ENCODE measurements around the gene SLC9A3. TPM values are rescaled to one million over a fixed set of nuclear protein-coding genes. Genes with fewer than 3 reads are reported as not detected.

Gene SLC9A3
- total RNA-seq, 1 donor from 2014 or later, result 1.4 TPM

DNA sequence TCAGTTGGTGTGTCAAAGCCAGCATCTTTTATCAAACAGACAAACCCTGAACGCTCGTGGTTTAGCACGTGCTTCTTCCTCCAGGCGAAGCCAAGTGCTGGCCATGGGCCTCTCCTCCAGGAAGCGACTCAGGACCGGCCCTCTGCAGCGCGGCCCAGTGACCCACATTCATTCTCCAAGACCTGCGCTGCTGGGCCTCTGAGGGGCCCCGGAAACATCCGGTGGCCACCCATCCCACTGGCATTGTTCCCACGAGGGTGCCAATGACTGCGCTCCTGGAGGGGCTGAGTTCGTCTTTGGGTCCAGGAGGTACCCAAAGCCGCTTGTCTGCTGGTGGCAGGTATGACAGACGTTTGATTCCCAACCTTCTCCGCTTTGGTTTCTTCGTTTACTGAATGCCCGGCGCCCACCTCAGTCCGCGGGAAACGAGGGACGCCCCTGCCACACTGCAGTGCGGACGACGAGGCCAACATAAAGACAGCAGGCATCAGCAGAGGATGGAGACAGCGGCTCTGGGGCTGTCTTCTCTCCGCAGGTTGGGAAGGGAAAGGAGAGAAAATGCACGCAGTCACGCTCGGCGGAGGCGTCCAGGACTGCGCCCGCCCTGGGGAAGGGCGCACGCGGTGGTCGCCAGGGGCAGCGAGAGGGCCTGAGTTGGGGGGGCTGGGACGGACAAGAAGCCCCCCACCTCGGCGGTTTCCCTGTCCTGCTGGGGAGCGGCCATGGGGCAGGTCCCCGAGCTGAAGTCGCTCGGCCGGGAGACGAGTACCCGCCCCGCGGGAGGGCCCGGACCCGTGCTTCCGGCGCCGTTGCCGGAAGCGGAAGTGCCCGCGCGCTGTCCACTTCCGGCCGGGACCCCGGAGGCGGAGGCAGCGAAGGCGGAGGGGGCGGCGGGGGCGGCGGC lies 81.7 kb downstream of the SLC9A3 start, which contains the start of gene EXOC3:
EXOC3 (plus strand) TSS at position 842 of the 904 bp plus-strand sequence. CDS start 3,030 bp downstream, outside the sequence.
- peak; percentile 45 for DNase-seq

DNA sequence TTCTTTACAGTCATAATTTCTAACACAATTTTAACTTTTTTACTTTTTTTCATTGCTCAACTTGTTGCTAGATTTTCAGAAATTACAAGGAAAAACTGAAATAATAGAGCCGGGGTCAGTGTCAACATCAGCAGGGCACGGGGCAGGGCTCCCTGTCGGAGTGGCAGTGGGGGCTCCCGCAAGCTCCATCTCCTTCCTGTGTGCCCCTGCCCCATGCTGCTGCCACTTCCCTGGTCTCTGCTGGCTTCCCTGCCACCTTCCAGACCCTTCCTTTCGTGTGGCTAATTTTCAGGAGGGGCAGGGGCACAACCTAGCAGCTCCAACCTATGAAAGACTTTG lies 82.3 kb downstream of the SLC9A3 start:
- DNase-seq, result no peak

DNA sequence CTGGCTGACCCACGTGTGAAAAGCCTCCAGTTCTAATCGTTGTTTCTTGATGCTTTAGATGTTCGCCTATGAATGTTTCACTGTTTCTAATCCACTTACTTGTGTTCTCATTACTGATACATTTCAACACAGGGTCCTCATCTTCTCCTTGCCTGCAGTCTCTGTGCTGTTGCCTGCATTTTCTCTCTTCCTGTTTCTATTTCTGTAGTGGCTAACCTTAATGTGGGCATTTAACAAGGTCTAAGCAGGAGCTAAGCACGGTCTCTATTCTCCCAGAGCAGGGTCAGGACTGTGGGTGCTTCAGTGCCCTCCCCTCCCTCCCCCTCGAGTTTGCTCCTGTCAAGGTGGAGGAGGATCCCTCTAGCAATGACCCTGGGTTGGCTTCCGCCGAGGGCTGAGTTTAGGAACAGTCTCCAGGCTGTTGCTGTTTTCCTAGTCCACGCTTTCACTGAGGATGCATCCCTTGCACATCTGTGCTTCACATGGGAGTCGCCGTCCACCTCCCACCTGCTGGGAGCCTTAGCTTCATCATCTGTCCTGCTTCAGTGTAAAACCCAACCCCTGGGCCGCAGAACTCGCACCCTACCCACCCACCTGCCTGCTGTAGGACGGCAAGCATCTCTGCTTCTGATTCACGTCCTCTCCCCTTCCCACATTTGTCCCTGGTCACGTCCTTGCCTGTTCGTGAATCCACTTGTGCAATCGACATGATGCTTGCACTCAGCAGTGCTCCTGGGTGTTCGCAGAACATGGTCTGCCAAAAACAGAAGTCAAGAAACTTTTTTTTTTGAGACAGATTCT lies 83.6 kb downstream of the SLC9A3 start:
- DNase-seq, result no peak

DNA sequence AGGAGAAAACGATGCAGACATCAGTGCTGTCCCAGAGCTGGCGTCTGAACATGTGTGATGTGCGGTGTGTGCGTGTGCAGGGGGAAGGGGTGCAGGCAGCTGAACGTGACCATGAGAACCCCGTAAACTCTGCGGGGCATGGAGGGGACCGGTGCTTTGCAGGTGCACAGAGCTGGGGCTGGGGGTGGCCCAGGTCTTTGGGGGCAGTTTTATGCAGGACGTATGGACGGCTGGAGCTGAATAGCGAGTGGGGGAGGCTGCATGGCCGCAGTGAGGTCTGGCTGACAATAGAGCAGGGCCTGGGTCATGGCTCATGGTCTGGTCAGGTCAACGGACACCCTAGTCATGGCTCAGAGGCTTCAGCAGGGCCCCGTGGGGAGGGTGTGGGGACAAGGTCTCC lies 84.6 kb downstream of the SLC9A3 start:
- no peak for DNase-seq

DNA sequence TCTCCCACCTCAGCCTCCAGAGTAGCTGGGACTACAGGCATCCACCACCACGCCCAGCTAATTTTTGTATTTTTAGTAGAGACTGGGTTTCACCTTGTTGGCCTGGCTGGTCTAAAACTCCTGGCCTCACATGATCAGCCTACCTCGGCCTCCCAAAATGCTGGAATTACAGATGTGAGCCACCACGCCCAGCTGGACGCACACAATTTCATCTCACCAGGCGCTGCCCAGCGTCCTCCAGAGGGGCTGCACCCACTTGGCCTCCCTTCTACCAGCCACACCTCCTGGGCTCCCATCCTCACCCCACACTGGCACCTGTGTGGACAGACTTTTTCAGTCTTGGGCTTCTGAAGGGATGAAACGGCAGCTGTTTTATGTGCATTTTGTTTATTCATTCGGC lies 85.1 kb downstream of the SLC9A3 start:
- DNase-seq, result no peak

DNA sequence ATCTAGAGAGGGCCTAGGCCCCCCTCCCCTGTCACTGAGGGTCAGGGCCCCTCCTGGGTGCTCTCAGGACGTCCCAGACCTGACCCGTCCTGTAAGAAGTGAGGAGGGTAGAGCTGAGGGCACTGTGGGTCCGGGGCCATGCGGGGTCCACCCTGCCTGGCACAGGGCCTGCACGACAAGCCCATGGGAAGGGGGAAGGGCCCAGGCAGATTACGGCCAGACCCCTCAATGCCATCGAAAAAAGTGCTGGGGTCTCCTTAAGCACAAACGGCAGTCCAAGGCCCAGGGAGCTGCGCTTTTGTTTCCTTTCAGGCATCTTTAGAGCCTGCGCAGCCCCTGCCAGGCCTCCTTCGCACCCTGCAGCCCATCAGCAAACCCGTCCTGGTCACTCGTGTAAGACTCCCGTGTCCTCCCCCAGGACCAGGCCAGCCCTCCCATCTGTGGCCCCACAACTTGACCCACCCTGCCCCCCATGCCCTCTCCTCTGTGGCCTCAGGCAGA lies 85.7 kb downstream of the SLC9A3 start:
- no peak for DNase-seq

DNA sequence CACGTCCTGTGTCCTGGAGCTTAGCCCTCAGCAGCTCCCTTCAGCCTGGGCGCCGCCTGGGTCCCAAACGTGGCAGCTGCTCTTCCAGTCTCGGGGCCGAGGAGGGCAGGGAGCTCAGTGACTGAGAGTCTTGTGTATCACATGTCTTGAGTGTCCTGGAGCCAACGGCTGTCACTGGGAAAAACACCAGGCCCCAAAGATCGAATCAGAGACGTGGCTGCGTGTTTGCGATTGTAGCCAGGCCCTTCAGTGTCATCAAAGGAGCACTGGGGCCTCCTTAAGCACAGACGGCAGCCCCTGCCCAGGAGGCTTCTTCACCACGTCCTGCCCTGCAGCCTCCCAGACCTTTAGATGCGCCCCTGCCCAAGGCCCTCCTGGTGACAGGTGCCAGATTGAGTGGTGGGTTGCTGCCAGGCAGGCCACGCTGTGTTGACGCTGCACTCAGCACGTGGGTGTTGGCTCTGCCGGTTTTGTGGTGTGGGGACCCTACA lies 86.9 kb downstream of the SLC9A3 start:
- DNase-seq, result no peak

DNA sequence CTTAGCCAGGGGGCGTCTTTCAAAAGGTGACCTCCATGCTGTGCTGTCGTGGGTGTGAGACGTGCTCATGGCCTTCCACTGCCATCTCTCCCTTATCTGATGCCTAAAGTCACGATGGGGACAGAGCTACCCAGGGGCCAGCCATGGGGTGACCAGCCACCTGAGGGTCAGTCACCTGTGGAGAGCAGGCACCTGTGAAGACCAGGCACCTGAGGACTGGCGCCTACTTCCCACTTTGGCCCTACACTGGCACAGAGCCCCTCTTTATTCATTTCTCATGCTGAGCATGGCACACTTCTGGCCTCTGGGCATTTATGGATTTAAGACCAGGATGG lies 87.6 kb downstream of the SLC9A3 start:
- DNase-seq, result no peak

DNA sequence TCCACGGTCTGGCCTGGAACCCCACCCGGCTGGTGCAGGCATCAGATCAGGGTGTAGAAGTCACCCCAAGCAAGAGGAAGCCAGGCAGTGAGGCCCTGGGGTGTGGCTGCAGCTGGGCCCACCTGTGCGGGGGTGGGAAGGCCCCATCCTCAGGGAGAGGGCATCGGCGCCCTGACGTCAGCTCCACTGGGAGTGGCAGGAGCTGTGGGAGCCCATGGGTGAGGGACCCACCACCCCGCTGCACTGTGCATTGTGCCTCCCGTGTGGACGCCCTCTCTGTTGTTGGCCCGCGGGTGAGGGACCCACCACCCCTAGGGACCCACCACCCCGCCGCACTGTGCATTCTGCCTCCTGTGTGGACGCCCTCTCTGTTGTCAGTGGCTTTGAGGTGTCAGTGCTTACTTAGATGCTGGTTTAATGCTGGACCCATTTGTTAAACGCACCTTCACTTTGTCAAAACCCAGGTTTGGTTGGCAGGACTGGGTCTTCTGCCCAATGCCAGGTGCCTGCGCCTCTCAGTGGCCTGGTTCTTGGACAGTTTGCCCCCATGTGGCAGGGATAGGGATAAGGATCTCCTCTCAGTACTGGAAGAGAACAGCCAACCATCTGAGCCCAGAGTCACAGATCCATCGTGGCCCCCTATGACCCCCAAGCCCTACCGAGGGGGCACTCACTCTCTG lies 88.1 kb downstream of the SLC9A3 start:
- no peak for DNase-seq

DNA sequence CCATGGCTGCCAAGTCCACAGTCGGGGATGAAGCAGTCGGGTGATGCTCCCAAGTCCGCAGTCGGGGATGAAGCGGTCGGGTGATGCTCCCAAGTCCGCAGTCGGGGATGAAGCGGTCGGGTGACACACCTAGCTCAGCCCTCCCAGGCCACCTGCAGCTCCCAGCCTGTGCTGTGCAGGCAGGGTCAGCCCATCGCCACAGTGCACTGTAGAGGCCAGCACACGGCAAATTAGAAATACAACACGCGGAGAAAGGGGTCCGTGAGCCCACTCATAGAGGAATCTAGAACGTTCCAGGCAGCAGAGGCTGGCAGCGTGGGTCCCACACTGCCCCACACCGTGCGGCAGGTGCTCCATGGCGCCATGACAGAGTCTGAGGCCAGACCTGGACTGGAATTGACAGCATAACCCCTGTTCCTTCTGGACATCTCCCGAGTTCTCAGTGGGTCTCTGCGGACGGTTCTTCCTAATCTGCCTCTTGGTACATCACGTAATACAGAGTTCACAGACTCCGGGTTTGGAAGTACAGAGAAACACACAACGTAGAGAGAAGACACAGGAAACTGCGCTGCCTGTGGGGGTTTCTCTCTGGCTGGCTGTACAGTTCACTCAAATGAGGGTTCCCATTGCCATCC lies 89.0 kb downstream of the SLC9A3 start:
- DNase-seq, result no peak

DNA sequence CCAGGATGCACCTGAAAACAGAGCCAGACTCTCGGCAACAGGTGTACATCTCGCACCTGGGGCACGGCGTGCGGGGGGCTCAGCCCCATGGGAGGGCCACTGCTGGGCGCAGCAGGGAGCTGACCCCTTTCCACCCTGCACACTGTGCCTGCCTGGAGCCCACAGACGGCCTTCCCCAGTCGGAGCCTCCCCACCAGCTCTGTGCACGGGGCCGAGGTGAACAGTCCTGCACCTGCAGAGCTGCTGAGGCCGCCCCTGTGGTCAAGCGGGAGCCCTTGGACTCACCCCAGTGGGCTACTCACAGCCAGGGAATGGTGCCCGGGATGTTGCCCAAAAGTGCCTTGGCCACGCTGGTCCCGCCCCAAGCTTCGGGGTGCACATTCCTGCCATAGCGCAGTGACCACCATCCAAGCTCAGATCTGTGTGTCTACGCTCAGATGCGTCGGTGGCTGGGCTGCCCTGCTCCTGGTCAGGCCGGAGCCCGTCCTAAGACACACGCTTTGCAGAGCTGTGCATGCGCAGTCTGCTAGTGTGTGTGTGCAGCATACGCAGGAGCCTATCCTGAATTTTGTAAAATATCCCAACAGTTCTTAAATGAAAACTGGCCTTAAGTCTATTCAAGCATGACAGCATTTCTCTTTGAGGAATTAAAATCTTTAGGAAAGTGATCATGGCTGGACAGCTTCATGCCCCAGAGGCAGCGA lies 89.7 kb downstream of the SLC9A3 start:
- no peak for DNase-seq

DNA sequence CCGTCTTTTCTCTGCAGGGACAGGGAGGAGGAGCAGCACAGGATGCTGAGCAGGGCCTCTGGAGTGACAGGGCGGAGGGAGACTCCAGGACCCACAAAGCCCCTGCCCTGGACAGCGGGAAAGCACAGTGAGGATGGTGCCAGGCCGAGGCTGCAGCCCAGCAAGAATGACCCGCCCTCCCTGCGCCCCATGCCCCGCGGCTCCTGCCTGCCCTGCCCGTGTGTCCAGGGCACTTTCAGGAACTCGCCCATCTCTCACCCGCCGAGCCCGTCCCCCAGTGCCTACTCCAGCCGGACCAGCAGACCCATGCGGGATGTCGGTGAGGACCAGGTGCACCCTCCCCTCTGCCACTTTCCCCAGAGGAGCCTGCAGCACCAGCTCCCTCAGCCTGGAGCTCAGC lies 90.4 kb downstream of the SLC9A3 start:
- no peak for DNase-seq

DNA sequence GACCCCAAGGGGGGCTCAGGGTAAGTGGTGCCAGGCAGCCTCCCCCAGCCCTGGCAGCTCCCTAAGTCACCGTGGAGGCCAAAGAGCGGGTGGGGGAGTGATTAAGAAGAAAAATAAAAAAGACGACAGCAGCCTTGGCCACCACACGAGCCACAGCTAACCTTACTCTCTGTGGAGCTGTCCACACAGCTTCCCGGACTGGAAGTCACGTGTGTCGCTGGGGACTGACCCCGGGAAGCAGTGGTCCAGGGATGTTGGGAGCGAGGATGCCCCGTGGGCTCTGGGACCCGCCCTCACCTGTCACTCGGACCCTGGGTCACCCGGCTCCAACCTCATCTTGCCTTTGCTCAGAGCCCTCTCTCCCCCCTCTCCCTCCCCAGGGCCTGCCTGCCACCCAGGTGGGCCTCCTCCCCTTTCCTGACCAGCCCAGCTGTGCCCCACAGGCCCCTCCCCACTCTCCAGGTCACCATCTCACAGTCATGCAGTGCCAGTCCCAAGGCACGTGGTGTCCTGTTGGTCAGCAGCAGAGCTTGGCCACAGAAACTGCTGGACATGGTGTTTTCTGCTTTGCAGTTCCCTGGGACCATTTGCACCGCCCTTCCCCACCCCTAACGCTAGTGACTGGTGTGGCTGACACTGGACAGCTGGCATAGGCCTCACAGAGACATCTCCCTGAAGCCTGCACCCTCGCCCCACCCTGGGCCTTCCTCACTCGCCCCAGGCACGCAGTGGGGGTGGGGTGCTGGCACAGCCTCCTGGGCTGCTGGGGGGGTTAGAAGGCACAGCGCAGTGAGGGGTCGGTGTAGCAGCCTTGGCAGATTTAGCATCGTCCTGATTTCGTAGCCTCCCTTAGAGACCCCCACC lies 91.1 kb downstream of the SLC9A3 start:
- DNase-seq, result no peak

DNA sequence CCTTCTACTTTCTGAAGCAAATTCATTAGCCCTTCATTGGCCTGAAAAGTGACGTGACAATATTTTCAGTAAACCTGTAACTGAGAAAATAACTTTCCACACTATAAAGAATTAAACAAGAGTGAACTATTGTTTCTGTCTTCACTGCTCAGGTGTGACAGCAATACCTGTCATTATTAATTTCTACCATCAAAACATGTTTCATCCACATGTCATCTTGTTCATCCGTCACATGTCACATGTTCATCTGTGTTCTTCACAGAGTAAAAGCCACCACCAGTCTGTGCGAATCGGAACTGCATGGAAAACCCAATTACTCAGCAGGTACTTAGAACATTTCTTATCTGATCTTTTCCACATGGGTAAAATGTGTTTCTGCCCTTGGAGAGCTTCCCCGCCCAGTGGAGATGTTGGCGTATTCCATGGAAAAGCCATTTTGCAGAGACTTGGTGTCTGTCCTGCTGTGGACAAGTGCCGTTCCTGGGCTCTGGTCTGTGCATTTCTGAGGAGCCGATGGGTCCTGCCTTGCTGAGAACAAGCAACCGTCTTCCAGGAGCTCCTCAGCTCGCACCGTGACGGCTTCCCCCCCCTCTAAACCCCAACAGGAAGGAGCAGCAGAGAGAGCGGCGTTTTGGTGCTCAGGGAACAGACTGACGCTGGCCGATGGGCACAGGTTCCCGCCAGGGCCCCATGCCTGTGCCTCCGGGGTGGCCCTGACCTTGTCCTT lies 91.9 kb downstream of the SLC9A3 start:
- DNase-seq, result no peak

DNA sequence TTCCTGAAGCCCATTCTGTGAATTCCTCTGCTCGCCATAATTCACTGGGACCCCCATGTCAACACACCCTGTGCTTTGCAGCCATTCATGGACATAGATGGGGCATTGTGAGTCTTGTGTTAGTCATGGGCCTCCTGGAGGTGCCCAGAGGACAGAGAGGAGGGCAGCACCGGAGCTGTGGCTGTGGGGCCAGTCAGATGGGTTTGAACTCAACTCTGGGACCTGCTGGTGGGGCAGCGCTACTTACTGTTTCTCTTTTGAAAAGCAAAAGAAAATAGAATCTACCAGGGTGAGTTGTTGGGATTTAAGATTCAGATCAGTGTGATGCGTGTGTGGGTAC lies 92.6 kb downstream of the SLC9A3 start:
- no peak for DNase-seq

DNA sequence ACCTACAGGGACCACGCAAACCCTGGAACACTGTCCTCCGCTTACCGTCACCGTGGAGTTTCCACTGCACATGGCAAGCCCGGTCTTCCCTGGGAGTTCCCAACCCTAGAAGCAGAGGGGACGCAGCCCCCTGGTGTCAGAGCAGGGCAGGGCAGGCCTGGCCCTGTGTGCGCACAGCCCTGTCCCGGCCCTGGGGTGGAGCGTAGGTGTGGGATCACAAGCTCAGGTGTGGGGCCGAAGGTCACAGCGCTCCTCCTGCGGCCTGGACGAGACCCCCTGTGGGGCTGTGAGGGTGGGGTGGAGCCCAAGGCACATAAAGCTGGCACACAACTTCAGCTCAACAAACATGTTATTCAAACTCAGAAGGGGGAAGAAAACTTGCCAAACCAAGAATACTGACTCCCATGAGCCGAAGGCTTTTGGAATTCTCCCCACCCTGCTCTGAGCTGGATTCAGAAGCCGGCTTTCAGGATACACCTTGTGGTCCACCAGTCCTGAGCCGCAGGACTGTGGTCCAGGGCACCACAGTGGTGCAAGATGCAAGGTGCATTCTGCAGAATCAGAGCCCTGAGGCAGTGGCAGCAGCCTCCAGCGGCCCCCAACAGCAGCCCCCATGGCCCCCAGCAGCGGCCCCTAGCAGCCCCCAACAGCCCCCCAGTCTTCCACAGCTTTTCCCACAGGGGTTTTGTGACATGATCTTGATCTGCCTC lies 93.1 kb downstream of the SLC9A3 start:
- DNase-seq, result no peak

DNA sequence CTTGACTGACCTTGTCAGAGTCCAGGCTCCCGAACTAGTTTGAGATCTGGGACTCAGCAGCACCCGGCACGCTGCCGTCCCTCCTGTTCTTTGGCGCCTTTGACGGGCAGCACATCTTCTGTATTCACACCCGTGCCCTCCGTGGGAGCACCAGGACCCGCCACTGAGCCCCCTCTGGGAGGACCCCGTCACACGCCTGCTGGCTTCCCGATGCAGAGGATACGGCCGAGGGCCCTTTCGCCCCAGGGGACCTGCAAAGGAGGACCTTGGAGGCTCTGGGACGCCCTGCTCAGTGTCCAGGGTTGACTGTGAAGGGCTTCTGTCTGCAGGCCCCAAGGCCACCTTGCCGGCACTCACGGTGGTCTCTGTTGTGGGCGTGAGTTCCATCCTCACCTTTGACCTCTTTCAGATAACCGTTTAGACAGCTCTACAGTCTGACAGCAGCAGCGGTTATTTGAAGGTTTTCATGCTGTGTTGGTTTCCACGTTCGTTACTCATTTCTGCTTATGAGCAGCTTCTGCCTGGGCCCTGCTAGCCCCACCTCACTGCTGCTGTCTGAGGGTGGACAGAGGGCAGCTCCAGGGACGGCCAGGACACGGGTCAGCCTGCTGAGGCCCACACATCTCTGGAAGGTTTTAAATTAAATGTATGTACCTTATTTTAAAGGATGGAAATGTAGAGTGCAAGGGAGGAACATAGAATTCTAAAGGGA lies 93.9 kb downstream of the SLC9A3 start:
- no peak for DNase-seq

DNA sequence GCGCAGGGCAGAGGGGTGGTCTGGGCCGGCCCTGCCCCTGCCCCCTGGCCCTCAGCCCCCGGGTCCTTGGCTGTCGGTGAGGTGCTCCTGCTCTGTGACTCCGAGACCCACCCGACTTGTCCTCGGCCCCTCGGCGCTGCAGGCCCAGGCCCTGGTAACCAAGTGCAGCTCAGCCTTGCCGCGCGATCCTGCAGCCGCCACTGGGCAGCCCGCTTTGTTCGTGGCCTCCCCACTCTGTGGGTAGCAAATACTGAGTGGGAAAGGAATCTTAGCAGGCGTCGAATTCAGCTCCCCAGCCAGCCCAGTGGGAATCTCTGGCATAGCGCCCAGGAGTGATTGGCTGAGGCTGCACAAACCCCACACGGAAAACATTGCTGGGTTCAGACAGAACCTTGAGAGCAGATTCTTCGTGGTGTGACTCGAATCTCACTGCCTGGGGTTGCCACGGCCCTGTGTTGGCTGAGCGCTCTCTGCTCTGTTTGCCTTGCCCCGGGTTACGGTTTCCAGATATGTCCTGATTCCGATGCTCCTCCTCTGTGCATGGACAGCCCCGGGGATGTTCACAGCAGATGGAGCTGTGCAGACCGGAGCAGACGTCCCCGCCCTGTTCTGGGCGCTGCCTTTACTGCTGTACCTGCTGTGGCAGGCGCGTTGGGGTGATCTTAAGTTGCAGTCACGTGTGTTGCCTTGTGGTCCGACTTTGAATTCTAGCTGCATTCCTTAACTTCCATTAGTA lies 94.6 kb downstream of the SLC9A3 start:
- no peak for DNase-seq
